Lower lobe of right lung (tissue), 2 donors: ENCODE measurements around the gene ZNF280A. TPM values are rescaled to one million over a fixed set of nuclear protein-coding genes. Genes with fewer than 3 reads are reported as not detected.
"Not testable (repeated sequence)": the region's sequence is repeated elsewhere in the genome, so short reads cannot be mapped to it uniquely, and the experiment has no call there.

Experiments used
- ATAC-seq, 2 donors: fragments of 200-7000 bp; cut with Tn5 transposase; one replicate each; pipeline ENCODE4 v1.9.1; 2020 to 2022; ENCODE audit warnings: mild to moderate bottlenecking in 2 of 2, moderate library complexity in 2 of 2
- DNase-seq: peaks from one replicate; pipeline ENCODE4 v3.0.0-alpha.2; 2020
- H3K27ac ChIP-seq: fragments of 200-600 bp; one replicate; pipeline ENCODE4 v1.8.0; 2022
- H3K27me3 ChIP-seq: fragments of 200-600 bp; one replicate; pipeline ENCODE4 v1.8.0; 2022; ENCODE audit warnings: low read depth
- H3K36me3 ChIP-seq: fragments of 200-600 bp; one replicate; pipeline ENCODE4 v1.8.0; 2022; ENCODE audit warnings: mild to moderate bottlenecking
- H3K4me1 ChIP-seq: fragments of 200-600 bp; one replicate; pipeline ENCODE4 v1.8.0; 2022
- H3K4me3 ChIP-seq: fragments of 200-600 bp; one replicate; pipeline ENCODE4 v1.8.0; 2022; ENCODE audit warnings: mild to moderate bottlenecking
- H3K9me3 ChIP-seq: fragments of 200-600 bp; one replicate; pipeline ENCODE4 v1.8.0; 2022
- intact Hi-C: fragments of 100-400 bp; cut with DNase I; formaldehyde crosslinking; loops from one replicate; pipeline ENCODE4 v1.11.0; 2022
- total RNA-seq: library from RNA; stranded (reverse); fragmentation: NEBNext Ultra II Directional; extraction: Animal tissue kit (Norgen Biotek cat#: 25700); gene quantifications from one replicate; pipeline ENCODE4 v1.2.1, GENCODE V29; 2021
- TF ChIP-seq, protein P1 (sequence below): fragments of 200-600 bp; IDR thresholded peaks from one replicate; pipeline ENCODE4 v1.8.0; 2022; ENCODE audit warnings: antibody characterized with exemption, mild to moderate bottlenecking
- donor health status: DM: no; HTN: yes; CAD: no; lungs with severe emphysema.

Gene ZNF280A
- total RNA-seq, 1 donor from 2014 or later: not detected

DNA sequence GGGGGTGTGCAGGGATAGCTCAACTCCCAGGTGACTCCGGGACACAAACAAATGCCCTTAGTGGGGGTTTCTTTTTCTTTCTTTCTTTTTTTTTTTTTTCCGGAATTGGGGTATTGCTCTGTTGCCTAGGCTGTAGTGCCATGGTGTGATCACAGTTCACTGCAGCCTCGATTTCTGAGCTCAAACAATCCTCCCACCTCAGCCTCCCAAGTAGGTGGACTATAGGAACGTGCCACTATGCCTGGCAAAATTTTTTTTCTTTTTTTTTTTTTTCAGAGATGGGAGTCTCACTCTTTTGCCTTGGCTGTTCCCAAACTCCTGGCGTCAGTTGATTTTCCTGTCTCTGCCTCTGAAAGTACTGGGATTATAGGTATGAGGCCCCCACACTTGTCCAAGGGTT lies 13.8 kb upstream of the ZNF280A start:
- no peaks in the 10 kb centered on the region for H3K4me1 ChIP-seq
- no peaks in the 10 kb centered on the region for H3K9me3 ChIP-seq
- no peak overlapping the region for H3K27ac ChIP-seq
- no peaks in the 10 kb centered on the region for H3K27me3 ChIP-seq
- TF ChIP-seq, protein P1, sequence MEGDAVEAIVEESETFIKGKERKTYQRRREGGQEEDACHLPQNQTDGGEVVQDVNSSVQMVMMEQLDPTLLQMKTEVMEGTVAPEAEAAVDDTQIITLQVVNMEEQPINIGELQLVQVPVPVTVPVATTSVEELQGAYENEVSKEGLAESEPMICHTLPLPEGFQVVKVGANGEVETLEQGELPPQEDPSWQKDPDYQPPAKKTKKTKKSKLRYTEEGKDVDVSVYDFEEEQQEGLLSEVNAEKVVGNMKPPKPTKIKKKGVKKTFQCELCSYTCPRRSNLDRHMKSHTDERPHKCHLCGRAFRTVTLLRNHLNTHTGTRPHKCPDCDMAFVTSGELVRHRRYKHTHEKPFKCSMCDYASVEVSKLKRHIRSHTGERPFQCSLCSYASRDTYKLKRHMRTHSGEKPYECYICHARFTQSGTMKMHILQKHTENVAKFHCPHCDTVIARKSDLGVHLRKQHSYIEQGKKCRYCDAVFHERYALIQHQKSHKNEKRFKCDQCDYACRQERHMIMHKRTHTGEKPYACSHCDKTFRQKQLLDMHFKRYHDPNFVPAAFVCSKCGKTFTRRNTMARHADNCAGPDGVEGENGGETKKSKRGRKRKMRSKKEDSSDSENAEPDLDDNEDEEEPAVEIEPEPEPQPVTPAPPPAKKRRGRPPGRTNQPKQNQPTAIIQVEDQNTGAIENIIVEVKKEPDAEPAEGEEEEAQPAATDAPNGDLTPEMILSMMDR: no peak
- intact Hi-C loops: no loop called here
- H3K36me3 ChIP-seq: no peaks in the 10 kb centered on the region
- no peak for DNase-seq
- no peak overlapping the region for H3K4me3 ChIP-seq
- ATAC-seq: no peak

DNA sequence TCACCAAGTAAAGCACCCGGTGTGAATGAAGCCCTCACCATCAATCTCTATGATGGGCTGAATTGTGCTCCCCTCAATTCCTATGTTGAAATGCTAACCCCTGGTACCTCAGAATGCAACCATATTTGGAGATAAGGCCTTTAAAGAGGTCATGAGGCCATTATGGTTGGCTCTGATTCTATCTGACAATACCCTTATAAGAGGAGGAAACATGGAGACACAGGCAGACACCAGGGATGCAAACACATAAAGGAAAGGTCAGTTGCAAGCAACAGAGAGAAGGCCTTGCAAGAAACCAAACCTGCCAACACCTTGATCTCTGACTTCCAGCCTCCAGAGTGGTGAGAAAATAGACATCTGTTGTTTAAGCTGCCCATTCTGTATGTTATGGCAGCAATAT lies 13.3 kb upstream of the ZNF280A start:
- ATAC-seq (no peak), DNase-seq (no peak)
- Histone ChIP-seq H3K4me3 (no peak overlapping the region), H3K27me3 (no peaks in the 10 kb centered on the region), H3K9me3 (no peaks in the 10 kb centered on the region), H3K4me1 (no peaks in the 10 kb centered on the region), H3K27ac (no peak overlapping the region), H3K36me3 (no peaks in the 10 kb centered on the region)
- intact Hi-C loops: no loop called here
- TF ChIP-seq, protein P1: no peak

DNA sequence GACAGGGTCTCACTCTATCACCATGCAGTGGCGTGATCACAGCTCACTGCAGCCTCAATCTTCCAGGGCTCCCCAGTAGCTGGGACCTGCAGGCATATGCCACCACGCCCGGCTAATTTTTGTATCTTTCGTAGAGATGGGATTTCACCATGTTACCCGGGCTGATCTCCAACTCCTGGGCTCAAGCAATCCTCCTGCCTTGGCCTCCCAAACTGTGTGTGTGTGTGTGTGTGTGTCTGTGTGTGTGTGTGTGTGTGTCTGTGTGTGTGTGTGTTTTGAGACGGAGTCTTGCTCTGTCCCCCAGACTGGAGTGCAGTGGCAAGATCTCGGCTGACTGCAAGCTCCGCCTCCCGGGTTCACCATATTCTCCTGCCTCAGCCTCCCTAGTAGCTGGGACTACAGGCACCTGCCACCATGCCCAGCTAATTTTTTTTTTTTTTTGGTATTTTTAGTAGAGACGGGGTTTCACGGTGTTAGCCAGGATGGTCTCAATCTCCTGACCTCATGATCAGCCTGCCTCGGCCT lies 12.5 kb upstream of the ZNF280A start:
- H3K27ac ChIP-seq, H3K9me3 ChIP-seq, ATAC-seq, H3K4me3 ChIP-seq, H3K4me1 ChIP-seq, H3K27me3 ChIP-seq, intact Hi-C loops, H3K36me3 ChIP-seq, DNase-seq: not testable (repeated sequence)

DNA sequence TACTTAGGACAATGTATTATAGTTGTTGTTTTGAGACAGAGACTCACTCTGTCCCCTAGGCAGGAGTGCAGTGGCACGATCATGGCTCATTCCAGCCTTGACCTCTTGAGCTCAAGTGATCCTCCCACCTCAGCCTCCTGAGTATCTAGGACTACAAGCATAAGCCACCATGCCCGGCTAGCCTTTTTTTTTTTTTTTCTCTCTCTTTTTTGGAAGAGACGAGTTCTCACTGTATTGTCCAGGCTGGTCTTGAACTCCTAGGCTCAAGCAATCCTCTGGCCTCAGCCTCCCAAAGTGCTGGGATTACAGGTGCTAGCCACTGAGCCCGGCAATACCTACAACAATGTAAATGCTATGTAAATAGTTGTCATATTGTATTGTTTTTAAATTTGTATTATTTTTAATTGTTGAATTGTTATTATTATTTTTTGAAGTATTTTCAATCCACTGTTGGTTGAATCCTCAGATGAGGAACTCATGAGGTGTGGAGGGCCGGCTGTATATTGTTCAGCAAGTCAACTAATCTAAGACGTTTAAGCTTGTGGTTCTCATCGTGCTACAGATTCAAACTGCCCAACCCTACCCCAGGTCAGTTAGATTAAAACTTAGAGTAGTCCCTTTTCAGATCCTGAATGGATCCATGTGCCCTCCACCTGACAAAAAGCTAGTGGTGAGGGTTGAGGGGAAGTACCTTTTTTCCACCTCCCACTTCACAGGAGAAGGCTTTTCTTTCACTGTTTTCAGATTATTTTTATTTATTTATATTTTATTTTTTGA lies 11.9 kb upstream of the ZNF280A start:
- H3K4me1 ChIP-seq: no peaks in the 10 kb centered on the region
- no peaks in the 10 kb centered on the region for H3K36me3 ChIP-seq
- no peak overlapping the region for H3K4me3 ChIP-seq
- H3K9me3 ChIP-seq: no peaks in the 10 kb centered on the region
- no peak for ATAC-seq
- intact Hi-C loops: no loop called here
- H3K27ac ChIP-seq: no peak overlapping the region
- no peak for DNase-seq
- no peaks in the 10 kb centered on the region for H3K27me3 ChIP-seq
- TF ChIP-seq, protein P1: no peak

DNA sequence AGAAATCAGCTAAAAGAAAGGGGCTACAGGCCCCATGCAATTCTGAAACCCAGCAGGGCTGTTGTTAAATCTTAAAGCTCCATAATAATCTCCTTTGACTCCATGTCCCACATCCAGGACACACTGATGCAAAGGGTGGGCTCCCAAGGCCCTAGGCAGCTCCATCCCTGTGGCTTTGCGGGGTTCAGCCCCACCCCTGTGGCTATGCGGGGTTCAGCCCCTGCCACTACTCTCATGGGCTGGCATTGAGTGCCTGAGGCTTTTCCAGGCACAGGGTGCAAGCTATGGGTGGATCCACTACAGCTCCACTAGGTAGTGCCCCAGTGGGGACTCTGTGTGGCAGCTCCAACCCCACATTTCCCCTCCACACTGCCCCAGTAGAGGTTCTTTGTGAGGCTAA lies 8.7 kb upstream of the ZNF280A start:
- Histone ChIP-seq H3K27me3 (no peaks in the 10 kb centered on the region), H3K9me3 (no peaks in the 10 kb centered on the region), H3K27ac (no peak overlapping the region), H3K36me3 (no peaks in the 10 kb centered on the region), H3K4me3 (no peak overlapping the region), H3K4me1 (no peaks in the 10 kb centered on the region)
- ATAC-seq: no peak
- DNase-seq: no peak
- intact Hi-C loops: no loop called here
- TF ChIP-seq, protein P1: no peak

DNA sequence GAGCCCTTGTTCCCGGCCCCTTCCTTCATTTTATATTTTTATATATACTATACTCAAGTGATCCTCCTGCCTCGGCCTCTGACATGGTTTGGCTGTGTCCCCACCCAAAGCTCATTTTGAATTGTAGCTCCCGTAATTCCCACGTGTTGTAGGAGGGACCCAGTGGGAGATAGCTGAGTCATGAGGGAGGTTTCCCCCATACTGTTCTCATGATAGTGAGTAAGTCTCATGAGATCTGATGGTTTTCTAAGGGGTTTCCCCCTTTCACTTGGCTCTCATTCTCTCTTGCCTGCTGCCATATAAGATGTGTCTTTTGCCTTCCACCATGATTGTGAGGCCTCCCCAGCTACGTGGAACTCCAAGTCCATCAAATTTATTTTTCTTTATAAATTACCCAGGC lies 7.2 kb upstream of the ZNF280A start:
- no peak for DNase-seq
- H3K36me3 ChIP-seq: no peaks in the 10 kb centered on the region
- H3K27ac ChIP-seq: no peak overlapping the region
- H3K27me3 ChIP-seq: no peaks in the 10 kb centered on the region
- H3K4me3 ChIP-seq: no peak overlapping the region
- H3K4me1 ChIP-seq: no peaks in the 10 kb centered on the region
- H3K9me3 ChIP-seq: no peaks in the 10 kb centered on the region
- no peak for ATAC-seq
- intact Hi-C loops: no loop called here
- TF ChIP-seq, protein P1: no peak
